GM12878 (cell line): Measurements from ENCODE around the gene UNC80. TPM values are rescaled to one million over a fixed set of nuclear protein-coding genes. Genes with fewer than 3 reads are reported as not detected.

ENCODE experiments used
- BACH1 ChIP-seq: fragments of 450-650 bp; IDR thresholded peaks from 2 replicates; pipeline ENCODE4 v1.6.1; 2017; ENCODE audit warnings: mild to moderate bottlenecking, borderline replicate concordance
- BRCA1 ChIP-seq: IDR thresholded peaks from 2 replicates; pipeline ENCODE4 v1.6.1; 2011; ENCODE audit warnings: low read depth, low read length, improper control_type of control experiment
- CHD2 ChIP-seq: IDR thresholded peaks from 2 replicates; pipeline ENCODE4 v1.6.1; 2011; ENCODE audit warnings: low read depth, low read length, improper control_type of control experiment, borderline replicate concordance
- EGR1 ChIP-seq, 2 experiments: IDR thresholded peaks; 1 replicate in 1 of 2; 2 replicates in 1 of 2; pipeline ENCODE4 v1.6.1; 2011 to 2012; ENCODE audit warnings: low read depth in 2 of 2, low read length in 2 of 2, borderline replicate concordance in 1 of 2, mild to moderate bottlenecking in 1 of 2, moderate library complexity in 1 of 2
- EP300 ChIP-seq, 2 experiments: fragments of 150-350 bp in 1 of 2; IDR thresholded peaks; 2 replicates each; pipeline ENCODE4 v1.6.1; 2011 to 2012; ENCODE audit warnings: low read depth in 2 of 2, low read length in 2 of 2, borderline replicate concordance in 1 of 2, improper control_type of control experiment in 1 of 2, inconsistent platforms in 1 of 2; ENCODE audit not compliant: control insufficient read depth in 1 of 2
- HDAC2 ChIP-seq: fragments of 200-600 bp; sonication (generic); IDR thresholded peaks from 2 replicates; pipeline ENCODE4 v1.6.1; 2017
- HSF1 ChIP-seq: fragments of 150-350 bp; IDR thresholded peaks from 2 replicates; pipeline ENCODE4 v1.6.1; 2014; ENCODE audit warnings: mild to moderate bottlenecking, low read depth, low read length
- IKZF2 ChIP-seq, 2 experiments: fragments of 450-650 bp; IDR thresholded peaks; 2 replicates each; pipeline ENCODE4 v1.6.1; 2017; ENCODE audit warnings: mild to moderate bottlenecking in 2 of 2, moderate library complexity in 2 of 2
- KAT2A ChIP-seq: conservative IDR thresholded peaks from 2 replicates; pipeline ENCODE4 v1.6.1; 2011; ENCODE audit warnings: low read depth, low read length; ENCODE audit not compliant: control insufficient read depth
- LARP7 ChIP-seq: fragments of 450-650 bp; IDR thresholded peaks from 2 replicates; pipeline ENCODE4 v1.6.1; 2017; ENCODE audit warnings: mild to moderate bottlenecking
- NKRF ChIP-seq: fragments of 450-650 bp; conservative IDR thresholded peaks from 2 replicates; pipeline ENCODE4 v1.6.1; 2017; ENCODE audit warnings: mild to moderate bottlenecking, moderate library complexity
- POLR2A ChIP-seq: IDR thresholded peaks from 2 replicates; pipeline ENCODE4 v1.6.1; 2011; ENCODE audit warnings: low read depth, mild to moderate bottlenecking, low read length
- RELA ChIP-seq: fragments of 450-650 bp; IDR thresholded peaks from 2 replicates; pipeline ENCODE4 v1.8.0; 2014; ENCODE audit warnings: borderline replicate concordance; ENCODE audit not compliant: partially characterized antibody
- SKIL ChIP-seq: fragments of 450-650 bp; IDR thresholded peaks from 2 replicates; pipeline ENCODE4 v1.6.1; 2017; ENCODE audit warnings: mild to moderate bottlenecking, low read depth, inconsistent platforms; ENCODE audit not compliant: poor library complexity, severe bottlenecking
- TAF1 ChIP-seq: IDR thresholded peaks from 2 replicates; pipeline ENCODE4 v1.6.1; 2011; ENCODE audit warnings: mild to moderate bottlenecking, low read depth, low read length, borderline replicate concordance
- YBX1 ChIP-seq: fragments of 450-650 bp; IDR thresholded peaks from 2 replicates; pipeline ENCODE4 v1.6.1; 2016; ENCODE audit warnings: antibody characterized with exemption
- ZBED1 ChIP-seq: IDR thresholded peaks from 2 replicates; pipeline ENCODE4 v1.6.1; 2016; ENCODE audit warnings: borderline replicate concordance
- ZBTB11 ChIP-seq: fragments of 450-650 bp; formaldehyde crosslinking; IDR thresholded peaks from 2 replicates; pipeline ENCODE4 v1.5.0; 2022; ENCODE audit warnings: mild to moderate bottlenecking, missing genetic modification characterization
- ZNF384 ChIP-seq: IDR thresholded peaks from 2 replicates; pipeline ENCODE4 v1.6.1; 2012; ENCODE audit warnings: low read depth, mild to moderate bottlenecking, low read length, improper control_type of control experiment, borderline replicate concordance
- polyA plus RNA-seq, 11 experiments: library from polyadenylated mRNA; depleted of rRNA in 4 of 11; unstranded in 6 of 11; stranded (reverse) in 5 of 11; fragments of >200 nt; fragmentation: Nextera tagmentation in 4 of 11; fragmentation: Illumina TruSeq in 1 of 11; extraction: Ambion mirVana in 4 of 11; extraction: Trizol in 1 of 11; gene quantifications; 1 replicate in 1 of 11; 2 replicates in 10 of 11; pipeline versions ENCODE4 v1.2.1 to v1.2.3, GENCODE V29; 2011 to 2016; ENCODE audit warnings: inconsistent platforms in 2 of 11, missing spikeins in 2 of 11, low read depth in 1 of 11
- total RNA-seq, 4 experiments: library from RNA; depleted of rRNA in 3 of 4; stranded (reverse); fragments of >200 nt in 3 of 4; fragmentation: Illumina TruSeq in 1 of 4; extraction: Trizol in 1 of 4; gene quantifications; 2 replicates each; pipeline versions ENCODE4 v1.2.1 to v1.2.3, GENCODE V29; 2013 to 2021

The UNC80 gene
- total and polyA plus RNA-seq, 10 of the 15 experiments (the other 5 are each of a cell fraction or from before 2014, with no cell fraction given), result not detected

GRCh38 chr2:210002158-210003157 is 230.8 kb downstream of the UNC80 start, which contains the start of gene RPE (continued):
- TF ChIP-seq ZBTB11 (CRISPR knock-in tag), result no peak
- TF ChIP-seq SKIL, result no peak
- peak; percentile 67; the same call in 1 of the 2 replicates for TF ChIP-seq TAF1
- no peak for TF ChIP-seq KAT2A
- TF ChIP-seq BACH1, result no peak
- no peak for TF ChIP-seq YBX1
- no peak for TF ChIP-seq IKZF2 (IDR thresholded peaks at IDR 0.05)
- no peak for TF ChIP-seq ZNF384
- no peak for TF ChIP-seq HSF1
- peak; percentile 82; the same call in 1 of the 2 replicates for TF ChIP-seq NKRF
- TF ChIP-seq BRCA1, result no peak
- TF ChIP-seq CHD2, result peak; percentile 52; the same call in 1 of the 2 replicates
- TF ChIP-seq EGR1 (IDR thresholded peaks at IDR 0.05; ENCODE audit: borderline replicate concordance in 1 of 2, low read depth in 2 of 2, low read length in 2 of 2), result no peak
- no peak for TF ChIP-seq EP300 (IDR thresholded peaks at IDR 0.05; ENCODE audit: borderline replicate concordance in 1 of 2, control insufficient read depth in 1 of 2, low read depth in 2 of 2, low read length in 2 of 2)
- peak; percentile 54; the same call in 1 of the 2 replicates for TF ChIP-seq LARP7
- peak; percentile 44 for TF ChIP-seq RELA
- TF ChIP-seq HDAC2, result no peak
- peak; percentile 86 for TF ChIP-seq POLR2A
- peak; percentile 27; the same call in 1 of the 2 replicates for TF ChIP-seq ZBED1
